Retinal pigment epithelial cell (primary cell): ENCODE data around the gene PLEKHG5.

Experiments used
- DNase-seq: peaks from one replicate; pipeline ENCODE4 v3.0.0-alpha.2; 2010; ENCODE audit warnings: low read depth
- H3K4me3 ChIP-seq: 2 replicates; pipeline ENCODE4 v1.5.1; 2011; ENCODE audit warnings: mild to moderate bottlenecking, low read length, control low read depth, moderate library complexity
- CTCF ChIP-seq: conservative IDR thresholded peaks from 2 replicates; pipeline ENCODE4 v1.5.1; 2011; ENCODE audit warnings: low read depth, low read length, control low read depth, inconsistent platforms

Gene PLEKHG5

GRCh38 chr1:6466023-6466422 lies 25.4 kb downstream of the PLEKHG5 start, which contains the start of gene TNFRSF25:
Gene TNFRSF25 (minus strand): TSS chr1:6466173. CDS start chr1:6466107, 66 bp downstream.
- no peak for DNase-seq
- no peak for TF ChIP-seq CTCF
- H3K4me3 ChIP-seq: no peak within 1 kb of the TSS

- H3K4me3 ChIP-seq: no peak overlapping the region
- DNase-seq: no peak
- no peak for TF ChIP-seq CTCF
Measured at GRCh38 chr1:6465461-6466005, 25.9 kb downstream of the PLEKHG5 start.

- TF ChIP-seq CTCF: no peak
- DNase-seq: no peak
- H3K4me3 ChIP-seq: no peak overlapping the region
Measured at GRCh38 chr1:6464915-6465314, 26.6 kb downstream of the PLEKHG5 start.

GRCh38 chr1:6464514-6464836 lies 27.0 kb downstream of the PLEKHG5 start:
- H3K4me3 ChIP-seq: no peak overlapping the region
- TF ChIP-seq CTCF: peak; percentile 7
- no peak for DNase-seq

GRCh38 chr1:6463120-6463412 lies 28.4 kb downstream of the PLEKHG5 start:
- no peak for DNase-seq

GRCh38 chr1:6462412-6463119 lies 28.9 kb downstream of the PLEKHG5 start:
- no peak for DNase-seq
- no peak overlapping the region for H3K4me3 ChIP-seq
- no peak for TF ChIP-seq CTCF

More at GRCh38 chr1:6463120-6463412, 28.4 kb downstream of the PLEKHG5 start:
- no peak for TF ChIP-seq CTCF
- H3K4me3 ChIP-seq: no peak overlapping the region
